Gastroesophageal sphincter (tissue), 4 donors: ENCODE results near the gene CYBA. TPM values are rescaled to one million over a fixed set of nuclear protein-coding genes. Genes with fewer than 3 reads are reported as not detected.
A peak's percentile ranks its signal among the peaks of the same experiment; 100 is the strongest.

ENCODE experiments used
- ATAC-seq: fragments of 150-250 bp; one replicate; pipeline ENCODE4 v1.9.1; 2016; ENCODE audit warnings: mild to moderate bottlenecking, moderate library complexity
- H3K27ac ChIP-seq, 4 donors: fragments of 200-600 bp; sonication (generic) in 3 of 4; 1 replicate in 3 of 4; 2 replicates in 1 of 4; pipeline ENCODE4 v1.5.1; 2016 to 2019
- H3K27me3 ChIP-seq: fragments of 200-600 bp; sonication (generic); one replicate; pipeline ENCODE4 v1.5.1; 2019
- H3K36me3 ChIP-seq, 2 donors: fragments of 200-600 bp; sonication (generic); one replicate each; pipeline ENCODE4 v1.5.1; 2019; ENCODE audit warnings: control low read depth in 1 of 2
- H3K4me1 ChIP-seq, 3 donors: fragments of 200-600 bp; sonication (generic); 1 replicate in 2 of 3; 2 replicates in 1 of 3; pipeline ENCODE4 v1.5.1; 2016 to 2019; ENCODE audit warnings: control low read depth in 2 of 3
- H3K4me3 ChIP-seq, 2 donors: fragments of 200-600 bp; sonication (generic); one replicate each; pipeline ENCODE4 v1.5.1; 2019; ENCODE audit warnings: mild to moderate bottlenecking in 1 of 2, moderate library complexity in 1 of 2
- H3K9me3 ChIP-seq, 3 donors: fragments of 200-600 bp; sonication (generic); one replicate each; pipeline ENCODE4 v1.5.1; 2017 to 2019; ENCODE audit warnings: control low read depth in 2 of 3
- CTCF ChIP-seq, 4 experiments: fragments of 200-600 bp in 2 of 4; fragments of 450-650 bp in 2 of 4; sonication (generic) in 1 of 4; IDR thresholded peaks; one replicate each; pipeline ENCODE4 v1.5.1; 2017 to 2019; ENCODE audit warnings: antibody characterized with exemption in 4 of 4, mild to moderate bottlenecking in 2 of 4, moderate library complexity in 2 of 4
- EP300 ChIP-seq: sonication (generic); formaldehyde crosslinking; IDR thresholded peaks from one replicate; pipeline ENCODE4 v1.6.1; 2017; ENCODE audit warnings: antibody characterized with exemption, mild to moderate bottlenecking
- POLR2A ChIP-seq, 2 donors: fragments of 450-650 bp; IDR thresholded peaks; one replicate each; pipeline ENCODE4 v1.6.1; 2017; ENCODE audit warnings: antibody characterized with exemption in 2 of 2, mild to moderate bottlenecking in 2 of 2, moderate library complexity in 1 of 2
- POLR2AphosphoS5 ChIP-seq: sonication (generic); formaldehyde crosslinking; IDR thresholded peaks from one replicate; pipeline ENCODE4 v1.6.1; 2017; ENCODE audit warnings: antibody characterized with exemption
- whole genome bisulfite sequencing, 2 donors: methylation state at CpG; one replicate each; pipeline ENCODE4 v1.1.5; 2018; ENCODE audit warnings: low coverage in 1 of 2; 5-methylcytosine and 5-hydroxymethylcytosine counted together
- total RNA-seq, 4 donors: library from RNA; depleted of rRNA; stranded (reverse); fragments of >200 nt; gene quantifications; one replicate each; pipeline ENCODE4 v1.1.0, GENCODE V29; 2016

The CYBA gene
- total RNA-seq = 100 to 1,000 TPM in 1 of 4 donors, 10 to 100 TPM in 3; 19.9 to 135 (median 79.1) TPM

GRCh38 chr16:88650749-88651275 lies at the start of gene CYBA:
CYBA (minus strand) TSS chr16:88651053; CDS start chr16:88651013, 40 bp downstream.
- peaks cover 0 to 47% of the 10 kb centered on the region in 2 donors for H3K36me3 ChIP-seq
- no CpG with 5 or more reads among the region's 41 CpGs for WGBS, 2 donors
- peak; percentile 82 for ATAC-seq

GRCh38 chr16:88700322-88700635 lies 49.4 kb upstream of the CYBA start:
- 68 to 80% methylated on average over 6 to 7 of the region's 14 CpGs for WGBS, 2 donors
- no peaks in the 10 kb centered on the region for H3K27me3 ChIP-seq
- no peaks in the 10 kb centered on the region for H3K9me3 ChIP-seq
- H3K27ac ChIP-seq = peak overlapping the region in 3 of 4 donors; percentile 24 to 90 (median 37)
- ATAC-seq = no peak
- H3K36me3 ChIP-seq = peaks cover 0 to 75% of the 10 kb centered on the region in 2 donors
- TF ChIP-seq POLR2AphosphoS5 (no peak), POLR2A (IDR thresholded peaks at IDR 0.05) (no peak), CTCF (IDR thresholded peaks at IDR 0.05) (no peak), EP300 (no peak)
- H3K4me1 ChIP-seq = peaks cover 0 to 57% (median 15%) of the 10 kb centered on the region in 3 donors
- no peak overlapping the region for H3K4me3 ChIP-seq

More at GRCh38 chr16:88650749-88651275, at the start of gene CYBA:
- H3K4me1 ChIP-seq = peaks cover 0 to 29% (median 9%) of the 10 kb centered on the region in 3 donors
- H3K9me3 ChIP-seq = no peaks in the 10 kb centered on the region
- H3K27ac ChIP-seq = peak within 1 kb of the TSS in 3 of 4 donors; percentile 69 to 78 (median 71)
- H3K27me3 ChIP-seq = peaks cover 29% of the 10 kb centered on the region
- peak in 1 of 2 donors; percentile 45 for TF ChIP-seq POLR2A (IDR thresholded peaks at IDR 0.05)
- TF ChIP-seq CTCF (IDR thresholded peaks at IDR 0.05) = no peak
- no peak for TF ChIP-seq POLR2AphosphoS5
- H3K4me3 ChIP-seq = peak within 1 kb of the TSS; percentile 57 to 70

- H3K27ac ChIP-seq = no peak overlapping the region
- TF ChIP-seq CTCF (IDR thresholded peaks at IDR 0.05) (no peak), POLR2AphosphoS5 (no peak), EP300 (no peak), POLR2A (IDR thresholded peaks at IDR 0.05) (no peak)
- H3K27me3 ChIP-seq = no peaks in the 10 kb centered on the region
- H3K4me1 ChIP-seq = peaks cover 0 to 46% (median 6%) of the 10 kb centered on the region in 3 donors
- no peak for ATAC-seq
- no CpG with 5 or more reads among the region's 16 CpGs for WGBS, 2 donors
- H3K36me3 ChIP-seq = peaks cover 0 to 78% of the 10 kb centered on the region in 2 donors
- H3K4me3 ChIP-seq = no peak overlapping the region
- no peaks in the 10 kb centered on the region for H3K9me3 ChIP-seq
Observed at GRCh38 chr16:88699180-88699579, 48.3 kb upstream of the CYBA start.

- Histone ChIP-seq H3K9me3 (no peaks in the 10 kb centered on the region), H3K4me3 (no peak overlapping the region), H3K4me1 (peaks cover 0 to 41% (median 6%) of the 10 kb centered on the region in 3 donors), H3K36me3 (peaks cover 0 to 78% of the 10 kb centered on the region in 2 donors), H3K27me3 (no peaks in the 10 kb centered on the region), H3K27ac (no peak overlapping the region)
- no peak for ATAC-seq
- no peak for TF ChIP-seq POLR2A (IDR thresholded peaks at IDR 0.05)
- TF ChIP-seq POLR2AphosphoS5 = no peak
- no peak for TF ChIP-seq EP300
- no peak for TF ChIP-seq CTCF (IDR thresholded peaks at IDR 0.05)
- 94% methylated on average over 3 of the region's 25 CpGs; no CpG with 5 or more reads in 1 of the 2 donors for WGBS, 2 donors
Observed at GRCh38 chr16:88698646-88699045, 47.8 kb upstream of the CYBA start.
